Neural progenitor cell (in vitro differentiated cells): ENCODE results near the gene GOLGA8B.
"Not testable (repeated sequence)": the region's sequence is repeated elsewhere in the genome, so short reads cannot be mapped to it uniquely, and the experiment has no call there.

Experiments
- EZH2phosphoT487 ChIP-seq: fragments of 200-600 bp; sonication (generic); IDR thresholded peaks from 2 replicates; pipeline ENCODE4 v1.6.1; 2017; ENCODE audit warnings: antibody characterized with exemption
- TF ChIP-seq, protein P1 (sequence below): fragments of 200-600 bp; sonication (generic); IDR thresholded peaks from 2 replicates; pipeline ENCODE4 v1.5.1; 2017; ENCODE audit warnings: antibody characterized with exemption, mild to moderate bottlenecking

DNA sequence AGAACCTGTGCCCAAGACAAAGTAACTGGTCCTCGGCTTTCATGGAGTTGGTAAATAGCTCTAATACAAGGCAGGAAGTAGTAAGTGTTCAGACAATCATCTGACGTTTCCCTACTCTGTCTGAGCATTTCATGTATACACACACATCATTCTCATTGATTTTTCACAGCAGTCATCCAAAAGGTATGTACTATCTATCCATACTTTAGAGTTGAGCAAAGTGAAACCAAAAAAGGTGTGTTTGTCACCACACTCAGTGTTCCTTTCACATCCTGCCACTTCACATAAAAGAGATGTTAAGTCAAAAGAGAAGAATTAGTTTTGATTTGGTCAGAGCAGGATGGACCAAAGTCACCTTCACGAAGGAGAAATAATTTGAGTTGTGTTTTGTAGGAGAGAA, 33.3 kb downstream of the GOLGA8B start:
- TF ChIP-seq, protein P1, sequence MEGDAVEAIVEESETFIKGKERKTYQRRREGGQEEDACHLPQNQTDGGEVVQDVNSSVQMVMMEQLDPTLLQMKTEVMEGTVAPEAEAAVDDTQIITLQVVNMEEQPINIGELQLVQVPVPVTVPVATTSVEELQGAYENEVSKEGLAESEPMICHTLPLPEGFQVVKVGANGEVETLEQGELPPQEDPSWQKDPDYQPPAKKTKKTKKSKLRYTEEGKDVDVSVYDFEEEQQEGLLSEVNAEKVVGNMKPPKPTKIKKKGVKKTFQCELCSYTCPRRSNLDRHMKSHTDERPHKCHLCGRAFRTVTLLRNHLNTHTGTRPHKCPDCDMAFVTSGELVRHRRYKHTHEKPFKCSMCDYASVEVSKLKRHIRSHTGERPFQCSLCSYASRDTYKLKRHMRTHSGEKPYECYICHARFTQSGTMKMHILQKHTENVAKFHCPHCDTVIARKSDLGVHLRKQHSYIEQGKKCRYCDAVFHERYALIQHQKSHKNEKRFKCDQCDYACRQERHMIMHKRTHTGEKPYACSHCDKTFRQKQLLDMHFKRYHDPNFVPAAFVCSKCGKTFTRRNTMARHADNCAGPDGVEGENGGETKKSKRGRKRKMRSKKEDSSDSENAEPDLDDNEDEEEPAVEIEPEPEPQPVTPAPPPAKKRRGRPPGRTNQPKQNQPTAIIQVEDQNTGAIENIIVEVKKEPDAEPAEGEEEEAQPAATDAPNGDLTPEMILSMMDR: not testable (repeated sequence)
- TF ChIP-seq EZH2phosphoT487: not testable (repeated sequence)
